Stimulated activated CD8-positive, alpha-beta memory T cell treated with anti-CD3 and anti-CD28 coated beads, Interleukin-7, amount 100 ng/mL, for 24 hours (primary cell): ENCODE results near the gene OSBPL2.

Experiments used
- DNase-seq: peaks from one replicate; pipeline ENCODE4 v3.0.0-alpha.2; 2020; ENCODE audit warnings: low read depth

The OSBPL2 gene

DNA sequence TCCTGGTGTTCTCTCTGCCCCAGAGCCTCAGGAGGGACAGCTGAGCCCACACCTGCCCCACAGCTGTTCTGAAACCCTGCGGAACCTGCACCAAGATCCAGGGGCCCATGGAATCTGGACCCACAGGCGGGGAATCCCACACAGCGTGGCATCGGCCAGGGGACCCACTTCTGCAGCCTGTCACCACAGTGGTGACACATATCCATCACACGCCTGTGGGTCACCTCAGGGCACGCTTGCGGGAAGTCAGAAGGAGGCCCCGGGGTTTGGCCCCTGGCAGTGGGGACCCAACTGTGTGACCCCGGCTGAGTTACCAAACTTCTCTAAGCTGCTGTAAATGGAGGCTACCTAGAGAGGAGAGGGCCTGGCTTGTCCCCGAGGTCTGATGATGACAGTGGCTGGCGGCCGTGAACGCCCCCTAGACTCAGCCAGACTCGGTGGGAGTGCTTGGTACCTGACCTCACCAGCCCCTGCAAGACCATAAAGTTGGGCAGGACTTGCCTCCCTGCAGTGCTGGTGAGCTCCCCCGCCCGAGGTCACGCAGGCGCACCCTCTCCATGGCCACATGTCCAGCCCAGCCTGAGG is 16.0 kb upstream of the OSBPL2 start:
- DNase-seq = no peak

- DNase-seq = no peak
Measured at GRCh38 chr20:62222972-62223371, 15.3 kb upstream of the OSBPL2 start.

DNA sequence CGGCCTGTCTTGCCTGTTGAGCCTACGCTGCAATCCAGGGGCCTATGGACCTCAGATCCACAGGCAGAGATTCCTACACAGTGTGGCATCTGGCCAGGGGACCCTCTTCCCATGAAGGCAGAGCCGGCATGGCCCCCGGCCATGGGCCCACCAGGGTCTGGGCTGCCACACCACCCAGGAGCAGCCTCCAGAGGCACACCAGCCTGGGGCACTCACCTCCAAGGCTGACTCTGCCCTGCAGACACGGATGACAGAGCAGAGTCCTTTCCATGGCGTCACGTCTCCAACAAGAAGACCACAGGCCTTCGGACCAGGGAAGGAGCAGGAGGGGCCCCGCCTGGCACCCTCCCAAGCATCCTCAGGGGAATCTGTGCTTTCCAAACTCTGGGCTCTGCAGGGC is 14.8 kb upstream of the OSBPL2 start:
- DNase-seq = no peak

DNA sequence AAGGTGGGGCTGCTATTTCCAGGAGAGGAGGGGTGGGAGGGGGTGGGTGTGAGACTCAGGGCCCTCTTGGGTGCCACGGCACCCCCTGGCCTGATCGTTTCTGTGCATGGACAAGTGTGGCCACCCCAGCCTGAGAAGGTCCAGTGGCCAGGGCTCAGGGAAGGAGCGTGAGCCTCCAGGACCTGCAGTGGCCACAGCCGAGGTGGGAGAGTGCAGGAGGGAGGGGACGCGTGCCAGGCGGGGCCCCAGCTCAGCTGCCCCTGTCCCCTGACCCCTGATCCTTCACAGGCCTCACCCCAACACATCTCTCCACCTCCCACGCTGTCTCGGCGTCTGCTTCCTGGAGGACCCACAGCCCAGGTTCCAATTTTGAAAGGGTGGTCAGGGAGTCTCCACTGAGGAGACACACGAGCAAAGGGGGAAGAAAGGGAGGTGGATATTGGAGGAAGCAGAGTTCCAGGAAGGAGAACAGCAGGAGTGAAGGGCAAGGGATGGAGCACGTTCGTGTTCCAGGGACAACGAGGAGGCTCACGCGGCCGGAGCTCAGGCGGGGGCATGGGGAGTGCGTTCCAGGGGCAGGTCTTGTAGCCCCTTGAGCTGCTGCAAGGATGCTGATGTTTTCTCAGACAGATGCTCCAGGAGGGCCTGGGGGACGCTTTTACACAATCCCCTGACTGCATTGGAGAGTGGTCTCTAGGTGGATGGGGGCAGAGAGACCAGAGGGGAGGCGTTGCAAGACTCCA is 14.0 kb upstream of the OSBPL2 start:
- DNase-seq = no peak

- no peak for DNase-seq
Measured at GRCh38 chr20:62225026-62225425, 13.3 kb upstream of the OSBPL2 start.

DNA sequence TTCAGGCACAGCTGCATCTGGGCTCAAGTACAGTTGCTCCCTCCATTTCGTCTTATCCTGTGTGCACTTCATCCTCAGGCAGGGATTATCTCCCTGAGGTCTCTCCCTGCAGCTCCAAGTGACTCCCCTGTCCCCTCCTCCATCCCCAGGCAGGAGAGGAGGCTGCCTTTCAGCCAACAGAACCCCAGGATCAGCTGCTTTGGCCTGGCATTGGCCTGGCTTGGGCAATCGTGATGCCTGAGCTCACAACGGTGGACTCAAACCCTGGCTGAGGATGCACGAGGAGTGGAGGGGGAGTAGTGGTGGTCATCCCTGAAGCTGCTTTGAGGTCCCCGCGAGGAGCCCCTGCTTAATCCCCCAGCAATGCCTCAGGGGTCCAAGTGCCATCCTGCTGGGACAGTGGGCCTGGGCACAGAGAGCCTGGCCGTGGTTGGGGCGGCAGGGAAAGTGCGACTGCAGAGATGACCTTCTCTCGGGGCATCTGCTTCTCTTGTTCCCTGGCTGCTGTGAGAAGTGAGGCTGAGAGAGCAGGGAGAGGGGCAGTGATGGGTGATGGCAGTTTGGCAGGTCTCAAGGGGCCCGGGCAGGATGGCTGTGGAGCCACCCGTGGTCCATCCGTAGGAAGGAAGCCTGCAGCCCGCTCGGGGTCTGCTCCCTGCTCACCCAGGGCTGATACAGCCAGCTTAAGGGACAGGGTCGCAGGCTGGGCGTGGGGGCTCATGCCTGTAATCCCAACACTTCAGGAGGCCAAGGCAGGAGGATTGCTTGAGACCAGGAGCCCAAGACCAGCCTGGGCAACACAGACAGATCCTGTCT is 12.3 kb upstream of the OSBPL2 start:
- DNase-seq = no peak

DNA sequence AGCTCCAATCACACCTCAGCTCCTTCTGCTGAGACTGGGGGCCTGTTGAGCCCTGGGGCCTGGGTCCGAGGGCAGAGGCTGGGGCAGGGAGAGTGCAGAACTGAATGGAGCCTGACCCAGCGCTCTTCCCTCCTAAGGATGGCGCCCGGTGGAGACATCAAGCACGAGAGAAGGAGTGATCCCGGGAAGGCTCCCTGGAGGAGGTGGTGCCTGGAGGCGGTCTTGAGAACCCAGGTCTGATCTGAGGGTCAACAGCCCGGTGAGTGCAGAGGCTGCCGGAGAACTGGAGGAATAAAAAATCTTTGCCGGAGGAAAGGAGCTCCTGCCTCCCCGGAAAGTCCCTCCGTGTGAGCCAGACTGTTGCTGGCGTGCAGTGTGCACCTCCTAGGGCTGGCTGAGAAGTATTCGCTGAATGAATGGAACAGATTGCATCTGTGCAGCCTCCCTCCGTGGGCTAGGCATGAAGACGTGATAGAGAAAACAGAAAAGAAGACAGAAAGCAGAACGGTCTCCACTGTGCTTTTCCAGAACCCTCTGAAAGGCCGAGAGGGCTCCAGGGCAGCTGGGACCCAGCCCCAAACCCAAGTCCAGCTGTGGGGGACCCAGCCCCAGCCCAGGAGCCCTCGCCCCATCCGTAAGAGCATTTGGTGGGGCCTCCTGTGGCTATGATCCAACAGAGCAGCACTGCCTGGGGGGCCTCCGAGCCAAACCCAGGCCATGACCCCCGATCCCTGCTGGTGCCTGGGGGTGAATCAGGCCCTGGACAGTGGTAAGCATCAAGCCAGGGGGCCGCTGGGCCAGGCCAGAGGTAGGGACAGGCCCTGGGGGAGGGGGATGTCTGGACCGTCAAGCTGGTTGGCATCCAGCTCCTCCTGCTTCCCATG is 11.4 kb upstream of the OSBPL2 start:
- DNase-seq = no peak

DNA sequence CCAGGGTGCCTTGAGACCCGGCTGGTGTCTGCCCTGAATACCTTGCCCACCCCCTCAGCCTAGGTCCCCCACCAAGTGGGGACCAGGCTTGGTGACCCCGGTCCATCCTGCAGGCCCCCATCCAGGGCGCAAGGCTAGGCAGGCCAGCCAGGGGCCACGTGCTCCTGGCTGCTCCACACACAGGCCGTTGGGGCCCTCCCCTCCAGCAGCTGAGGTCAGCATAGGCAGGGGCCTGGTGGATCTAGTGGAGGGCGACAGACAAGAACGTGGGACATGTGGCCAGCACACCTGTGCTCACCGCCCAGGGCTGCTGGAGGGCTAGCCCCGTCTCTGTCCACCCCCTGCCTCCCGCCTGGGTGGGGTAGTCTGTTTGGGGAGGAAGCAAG is 10.7 kb upstream of the OSBPL2 start:
- no peak for DNase-seq

- DNase-seq = no peak
Measured at GRCh38 chr20:62227977-62228958, 10.1 kb upstream of the OSBPL2 start.

- no peak for DNase-seq
Measured at GRCh38 chr20:62228982-62229545, 9.3 kb upstream of the OSBPL2 start.

DNA sequence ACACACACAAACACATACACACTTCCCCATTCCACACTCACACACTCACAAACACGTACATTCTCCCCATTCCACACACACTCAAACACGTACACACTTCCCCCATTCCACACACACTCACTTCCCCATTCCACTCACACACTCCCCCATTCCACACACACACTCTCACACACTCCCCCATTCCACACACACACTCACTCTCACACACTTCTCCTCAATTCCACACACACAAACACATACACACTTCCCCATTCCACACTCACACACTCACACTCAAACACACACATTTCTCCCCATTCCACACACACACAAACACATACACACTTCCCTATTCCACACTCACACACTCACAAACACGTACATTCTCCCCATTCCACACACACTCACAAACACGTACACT is 8.7 kb upstream of the OSBPL2 start:
- no peak for DNase-seq

GRCh38 chr20:62230276-62230675 is 8.0 kb upstream of the OSBPL2 start:
- no peak for DNase-seq

DNA sequence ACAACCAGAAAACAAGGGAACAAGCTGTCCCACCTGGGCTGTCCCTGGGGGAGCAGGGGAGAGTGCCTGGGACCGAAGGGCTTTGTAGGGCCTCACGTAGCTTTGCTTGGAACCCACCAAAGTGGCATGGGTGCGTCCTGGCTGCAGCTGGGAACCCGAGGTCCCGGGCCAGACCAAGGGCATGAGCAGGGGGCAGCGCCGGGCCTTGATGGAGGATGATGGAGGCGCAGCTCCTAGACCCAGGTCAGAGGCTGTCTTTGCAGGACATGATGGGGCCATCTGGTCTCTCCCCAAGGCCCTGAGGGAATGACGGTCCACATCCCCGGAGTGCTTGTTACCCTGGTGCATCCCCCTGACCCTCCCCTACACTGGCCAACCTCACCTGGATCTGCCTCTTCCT is 7.6 kb upstream of the OSBPL2 start:
- DNase-seq = no peak

GRCh38 chr20:62231292-62231691 is 7.0 kb upstream of the OSBPL2 start:
- no peak for DNase-seq

GRCh38 chr20:62232194-62232593 is 6.1 kb upstream of the OSBPL2 start:
- no peak for DNase-seq

- DNase-seq = no peak
Measured at GRCh38 chr20:62232770-62233645, 5.3 kb upstream of the OSBPL2 start.

- DNase-seq = no peak
Measured at GRCh38 chr20:62233684-62234083, 4.6 kb upstream of the OSBPL2 start.

GRCh38 chr20:62234339-62234738 is 4.0 kb upstream of the OSBPL2 start:
- DNase-seq = no peak

GRCh38 chr20:62235001-62235776 is 3.1 kb upstream of the OSBPL2 start:
- DNase-seq = no peak
